Measurements from ENCODE around the gene OPRM1. TPM values are rescaled to one million over a fixed set of nuclear protein-coding genes. Genes with fewer than 3 reads are reported as not detected.

The OPRM1 gene
- total RNA-seq, 4 donors from 2014 or later = not detected

- H3K4me1 ChIP-seq = peaks cover 0 to 5% (median 0%) of the 10 kb centered on the region in 4 donors
- TF ChIP-seq CTCF (IDR thresholded peaks at IDR 0.05) (no peak), EP300 (IDR thresholded peaks at IDR 0.05) (no peak), POLR2A (IDR thresholded peaks at IDR 0.05) (no peak)
These were observed 191.4 kb downstream of the OPRM1 start for GRCh38 chr6:154230393-154230792.

GRCh38 chr6:154230910-154231595 is 192.0 kb downstream of the OPRM1 start:
- H3K36me3 ChIP-seq = no peaks in the 10 kb centered on the region
- H3K27ac ChIP-seq = no peak overlapping the region
- peaks cover 0 to 5% (median 0%) of the 10 kb centered on the region in 4 donors for H3K4me1 ChIP-seq
- no peak overlapping the region for H3K4me3 ChIP-seq
- WGBS, 2 donors = 92 to 93% methylated on average over 5 of the region's 5 CpGs
- no peak for DNase-seq (ENCODE audit: low spot score in 2 of 2)
- no peaks in the 10 kb centered on the region for H3K9me3 ChIP-seq
- no peaks in the 10 kb centered on the region for H3K27me3 ChIP-seq
- TF ChIP-seq POLR2A (IDR thresholded peaks at IDR 0.05) (no peak), CTCF (IDR thresholded peaks at IDR 0.05) (no peak), EP300 (IDR thresholded peaks at IDR 0.05) (no peak)

More at GRCh38 chr6:154230393-154230792, 191.4 kb downstream of the OPRM1 start:
- Histone ChIP-seq H3K27ac (no peak overlapping the region), H3K27me3 (no peaks in the 10 kb centered on the region), H3K36me3 (no peaks in the 10 kb centered on the region), H3K4me3 (no peak overlapping the region), H3K9me3 (no peaks in the 10 kb centered on the region)
- 90 to 92% methylated on average over 3 of the region's 3 CpGs for WGBS, 2 donors
- no peak for DNase-seq (ENCODE audit: low spot score in 2 of 2)

GRCh38 chr6:154232013-154232910 is 193.2 kb downstream of the OPRM1 start:
- WGBS, 2 donors = 65% methylated on average over 7 of the region's 7 CpGs
- Histone ChIP-seq H3K27ac (no peak overlapping the region), H3K4me3 (no peak overlapping the region), H3K27me3 (no peaks in the 10 kb centered on the region), H3K36me3 (no peaks in the 10 kb centered on the region), H3K9me3 (no peaks in the 10 kb centered on the region), H3K4me1 (peaks cover 0 to 5% (median 0%) of the 10 kb centered on the region in 4 donors)
- TF ChIP-seq POLR2A (IDR thresholded peaks at IDR 0.05) = no peak
- no peak for TF ChIP-seq CTCF (IDR thresholded peaks at IDR 0.05)
- no peak for TF ChIP-seq EP300 (IDR thresholded peaks at IDR 0.05)
- no peak for DNase-seq (ENCODE audit: low spot score in 2 of 2)

- TF ChIP-seq CTCF (IDR thresholded peaks at IDR 0.05) (no peak), EP300 (IDR thresholded peaks at IDR 0.05) (no peak), POLR2A (IDR thresholded peaks at IDR 0.05) (no peak)
- no peak overlapping the region for H3K4me3 ChIP-seq
- DNase-seq (ENCODE audit: low spot score in 2 of 2) = no peak
- H3K27me3 ChIP-seq = no peaks in the 10 kb centered on the region
- H3K4me1 ChIP-seq = peaks cover 0 to 5% (median 0%) of the 10 kb centered on the region in 4 donors
- no peaks in the 10 kb centered on the region for H3K9me3 ChIP-seq
- no peak overlapping the region for H3K27ac ChIP-seq
- no peaks in the 10 kb centered on the region for H3K36me3 ChIP-seq
- WGBS, 2 donors = 94 to 96% methylated on average over 2 of the region's 2 CpGs
These were observed 194.3 kb downstream of the OPRM1 start for GRCh38 chr6:154233383-154233782.
